NCI-H526 (cell line): ENCODE data around the gene BFSP1.

Source experiments
- DNase-seq, 2 experiments: peaks; one replicate each; lab custom pipeline; 2025; lab: John Stamatoyannopoulos, UW

Gene BFSP1

GRCh38 chr20:17497821-17498580, 33.2 kb downstream of the BFSP1 start:
- DNase-seq, result no peak

DNA sequence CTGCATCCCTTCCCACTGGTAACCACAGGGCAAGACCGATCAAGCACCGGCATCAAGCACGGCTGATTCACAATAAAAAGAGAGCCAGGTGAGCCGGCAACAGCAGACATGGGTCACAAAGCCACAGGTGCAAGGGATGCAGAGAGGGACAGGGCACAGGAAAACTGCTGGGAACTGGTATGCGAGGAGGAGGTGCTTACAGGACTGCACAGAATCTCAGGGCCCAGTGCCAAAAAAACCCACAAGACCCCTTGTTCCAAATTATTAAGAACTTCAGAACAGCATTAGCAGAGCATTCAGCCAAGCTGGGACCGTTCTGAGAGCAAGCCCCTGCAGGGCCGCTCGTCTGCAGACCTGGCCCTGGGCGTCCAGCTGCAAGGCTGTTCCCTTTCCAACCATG, 35.4 kb downstream of the BFSP1 start:
- DNase-seq, result no peak

GRCh38 chr20:17494201-17494600, 37.0 kb downstream of the BFSP1 start:
- DNase-seq, result no peak

DNA sequence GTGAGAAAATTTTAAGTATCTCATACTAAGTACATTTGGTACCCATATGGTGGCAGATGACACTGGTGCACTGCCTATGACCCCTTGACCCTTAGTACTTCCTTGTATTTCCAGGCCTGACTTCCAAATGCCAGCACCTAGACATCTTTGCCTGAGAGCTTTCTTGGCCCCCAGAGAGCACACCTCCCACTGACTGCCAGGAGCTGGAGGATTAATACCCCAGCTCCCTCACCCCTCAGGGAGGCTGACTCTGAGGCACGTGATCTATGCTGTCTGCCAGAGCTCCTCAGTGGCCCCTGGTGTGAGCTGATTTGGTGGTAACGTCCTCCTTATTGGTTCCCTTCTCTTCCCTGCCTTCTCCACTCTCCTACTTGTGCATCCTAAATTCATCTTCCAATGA, 38.0 kb downstream of the BFSP1 start:
- no peak for DNase-seq

DNA sequence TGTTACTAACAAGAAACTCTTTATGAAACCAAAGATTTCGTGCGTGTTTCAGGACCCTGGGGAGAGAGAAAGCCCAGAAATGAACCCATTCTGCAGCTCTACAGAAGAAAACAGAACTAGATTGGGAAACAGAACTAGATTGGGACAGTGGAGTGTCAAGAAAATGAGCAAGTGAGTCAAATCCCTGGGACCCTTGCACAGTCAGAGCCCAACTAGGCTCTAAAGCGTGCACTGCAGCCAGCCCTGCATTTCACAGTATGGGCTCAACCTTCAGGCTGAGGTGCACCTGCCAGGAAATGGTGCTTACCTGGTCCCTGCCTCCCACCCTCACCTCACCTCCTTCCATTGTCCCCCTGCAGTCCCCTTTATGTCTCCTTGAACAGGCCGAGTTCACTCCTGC, 39.7 kb downstream of the BFSP1 start:
- no peak for DNase-seq

DNA sequence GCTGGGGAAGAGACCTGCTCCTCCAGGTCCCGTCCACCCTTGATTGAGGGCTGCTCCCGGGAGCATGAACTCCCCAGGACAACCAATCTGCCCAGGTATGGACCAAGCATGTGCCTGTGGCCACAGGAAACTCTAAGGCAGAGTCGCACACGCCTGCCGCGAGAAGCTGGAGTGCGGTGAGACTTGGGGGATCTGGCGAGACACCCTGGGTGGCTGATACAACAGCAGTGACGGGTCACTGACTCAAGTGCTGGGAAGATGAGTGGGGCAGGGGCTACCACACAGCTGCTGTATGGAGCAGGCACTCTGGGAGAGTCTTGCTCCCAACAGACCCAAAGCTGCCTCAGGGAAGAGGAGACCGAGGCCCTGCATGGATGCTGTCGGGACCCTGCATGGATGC, 40.1 kb downstream of the BFSP1 start:
- DNase-seq, result no peak

GRCh38 chr20:17490501-17490900, 40.7 kb downstream of the BFSP1 start:
- DNase-seq, result no peak

DNA sequence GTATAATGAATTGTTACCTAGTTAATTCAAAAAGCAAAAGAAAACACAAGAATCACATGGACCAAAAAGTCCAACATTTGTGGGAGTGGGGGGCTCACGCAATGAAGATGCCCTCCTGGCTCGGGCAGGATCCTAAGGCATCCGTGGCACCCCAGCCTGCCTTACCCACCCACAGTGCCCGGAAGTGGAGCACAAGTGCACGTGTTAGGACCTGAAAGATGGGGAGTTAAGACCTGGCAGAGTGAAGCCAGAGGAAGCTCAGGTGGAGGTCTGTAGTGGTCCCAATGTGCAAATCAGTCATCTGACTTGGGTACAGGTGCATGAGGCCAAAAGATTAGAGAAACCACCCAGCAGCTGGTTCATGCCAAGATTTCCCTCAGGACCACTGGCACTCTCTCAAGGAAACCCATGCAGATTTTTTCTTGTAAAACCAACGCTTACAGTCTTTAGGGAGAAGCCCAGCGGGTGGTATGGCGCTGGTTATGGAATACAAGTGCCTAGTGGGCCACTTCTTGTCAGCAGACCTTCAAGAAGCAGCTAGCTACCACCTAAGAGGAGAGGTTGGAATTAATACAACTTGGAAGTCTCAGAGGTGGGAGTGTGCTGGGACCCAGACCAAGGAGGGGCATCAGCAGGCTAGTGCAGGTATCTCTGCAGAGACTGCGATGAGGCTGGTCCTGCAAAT, 42.1 kb downstream of the BFSP1 start:
- no peak for DNase-seq

DNA sequence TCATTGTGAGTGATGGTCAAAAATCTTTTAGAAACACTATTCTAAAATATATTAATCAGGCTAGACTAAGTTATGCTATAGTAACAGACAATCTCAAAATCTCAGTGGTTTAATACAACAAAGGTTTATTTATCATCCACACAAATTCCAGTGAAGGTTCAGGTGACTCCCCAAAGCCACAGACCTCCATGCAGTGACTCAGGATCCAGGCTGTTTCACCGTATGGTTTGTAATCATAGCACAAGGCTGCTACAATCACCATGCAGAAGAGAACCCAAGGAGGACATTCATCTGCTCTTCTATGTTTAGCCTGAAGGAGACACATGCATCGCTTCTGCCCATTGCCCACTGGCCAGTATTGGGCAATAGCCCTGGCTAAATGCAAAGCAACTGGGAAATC, 46.2 kb downstream of the BFSP1 start:
- DNase-seq, result no peak

DNA sequence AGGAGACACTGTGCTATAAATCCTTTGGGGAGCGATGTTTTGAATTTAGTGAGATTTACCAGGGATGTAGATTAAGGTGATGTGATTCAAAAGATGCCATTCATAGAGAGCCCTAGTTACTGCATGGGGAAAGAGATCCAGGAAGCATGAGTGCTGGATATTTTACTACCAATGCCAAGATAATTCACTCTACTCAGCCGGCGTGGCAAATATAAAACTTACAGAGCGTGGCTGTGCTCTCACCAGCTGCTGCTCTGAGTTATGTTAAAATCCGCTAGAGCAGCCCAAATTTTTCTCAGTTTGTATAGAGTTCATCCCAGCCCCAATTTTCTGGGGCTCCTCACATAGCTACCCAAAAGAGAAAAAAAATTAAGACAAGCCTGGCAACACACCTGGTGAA, 48.6 kb downstream of the BFSP1 start:
- peak in 1 of 2 experiments; percentile 15 for DNase-seq

GRCh38 chr20:17481661-17482060, 49.5 kb downstream of the BFSP1 start:
- DNase-seq, result no peak

DNA sequence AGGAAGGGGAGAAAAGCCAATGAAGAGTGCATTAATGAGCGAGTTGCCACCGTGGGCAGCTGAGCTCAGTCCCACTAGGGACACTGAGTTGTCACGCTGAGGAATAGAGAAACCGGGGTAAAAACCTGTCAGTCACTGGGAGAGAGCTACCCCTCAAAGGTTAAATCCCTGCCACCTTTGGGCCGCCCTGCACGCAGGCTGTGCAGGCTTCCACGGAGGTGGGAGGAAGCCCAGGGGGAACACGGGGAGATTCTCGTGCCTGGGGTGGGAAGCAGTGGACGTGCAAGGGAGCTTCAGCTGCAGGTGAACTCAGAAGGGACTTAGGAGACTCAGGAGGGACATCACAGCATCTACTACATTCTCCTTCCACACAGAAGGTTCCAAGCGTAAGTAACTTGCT, 50.5 kb downstream of the BFSP1 start:
- DNase-seq, result no peak

GRCh38 chr20:17479063-17479657, 52.0 kb downstream of the BFSP1 start:
- DNase-seq, result no peak

GRCh38 chr20:17473659-17474058, 57.5 kb downstream of the BFSP1 start:
- DNase-seq, result no peak

GRCh38 chr20:17471606-17472187, 59.5 kb downstream of the BFSP1 start:
- DNase-seq, result no peak

DNA sequence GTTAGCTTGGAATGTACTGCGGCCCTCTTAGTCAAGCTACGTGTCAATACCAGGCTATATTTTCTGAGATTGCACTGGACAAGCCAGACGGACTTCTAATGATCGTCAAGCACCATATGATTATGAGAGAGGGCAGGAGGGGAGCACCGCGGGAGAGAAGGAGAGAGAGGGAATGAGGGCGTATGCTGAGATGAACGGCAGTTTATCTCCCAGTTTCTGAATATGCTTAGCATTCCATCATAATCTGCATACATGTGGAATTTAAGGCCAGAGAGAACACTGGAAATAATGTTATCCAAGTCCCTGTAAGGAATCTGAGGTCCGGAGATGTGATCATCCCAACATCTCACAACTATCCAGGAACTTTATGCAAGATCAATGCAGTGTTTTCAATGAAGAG, 60.2 kb downstream of the BFSP1 start:
- no peak for DNase-seq

GRCh38 chr20:17470521-17470920, 60.7 kb downstream of the BFSP1 start:
- DNase-seq, result no peak

- DNase-seq, result no peak
These were observed 61.7 kb downstream of the BFSP1 start for GRCh38 chr20:17469246-17470030.

GRCh38 chr20:17468073-17468840, 62.9 kb downstream of the BFSP1 start:
- no peak for DNase-seq

GRCh38 chr20:17467120-17467655, 64.0 kb downstream of the BFSP1 start:
- no peak for DNase-seq

- DNase-seq, result no peak
These were observed 64.5 kb downstream of the BFSP1 start for GRCh38 chr20:17466641-17467040.
